Spinal cord (tissue), 10 donors: ENCODE results near the gene ICAM3. TPM values are rescaled to one million over a fixed set of nuclear protein-coding genes. Genes with fewer than 3 reads are reported as not detected.

Experiments
- DNase-seq, 6 donors: peaks; one replicate each; pipeline versions ENCODE4 v3.0.0 to v3.0.0-alpha.2; 2013 to 2015; ENCODE audit warnings: low spot score in 6 of 6, low read depth in 4 of 6
- H3K27ac ChIP-seq: one replicate; pipeline ENCODE4 v1.5.1; 2013; ENCODE audit warnings: low read depth, low read length, control low read depth
- H3K27me3 ChIP-seq: one replicate; pipeline ENCODE4 v1.6.1; 2013; ENCODE audit warnings: low read length; ENCODE audit not compliant: control insufficient read depth, insufficient read depth
- H3K36me3 ChIP-seq: one replicate; pipeline ENCODE4 v1.6.1; 2013; ENCODE audit warnings: low read length; ENCODE audit not compliant: control insufficient read depth, insufficient read depth
- H3K4me1 ChIP-seq: one replicate; pipeline ENCODE4 v1.6.1; 2013; ENCODE audit warnings: low read length; ENCODE audit not compliant: control insufficient read depth, insufficient read depth
- H3K4me3 ChIP-seq: one replicate; pipeline ENCODE4 v1.5.1; 2013; ENCODE audit warnings: low read depth, low read length, control low read depth
- H3K9me3 ChIP-seq: one replicate; pipeline ENCODE4 v1.6.1; 2013; ENCODE audit warnings: low read length; ENCODE audit not compliant: control insufficient read depth, insufficient read depth
- WGBS: methylation state at CpG from one replicate; pipeline ENCODE4 v1.1.5; 2013; ENCODE audit warnings: missing lambda C conversion rate; ENCODE audit not compliant: insufficient coverage; 5-methylcytosine and 5-hydroxymethylcytosine counted together
- polyA plus RNA-seq, 2 donors: library from polyadenylated mRNA; unstranded; fragments of 120-200 nt; gene quantifications; one replicate each; pipeline ENCODE4 v1.2.1, GENCODE V29; 2013; ENCODE audit not compliant: insufficient read length in 2 of 2
- total RNA-seq, 2 donors: library from RNA; depleted of rRNA in 1 of 2; stranded (reverse); fragments of 120-200 nt in 1 of 2; fragments of >200 nt in 1 of 2; gene quantifications; one replicate each; pipeline versions ENCODE4 v1.2.3 to v1.2.4, GENCODE V29; 2013 to 2014
- donor health status: healthy.

The ICAM3 gene
- total and polyA plus RNA-seq, 4 donors: 3.8 to 8.7 (median 5.0) TPM

DNA sequence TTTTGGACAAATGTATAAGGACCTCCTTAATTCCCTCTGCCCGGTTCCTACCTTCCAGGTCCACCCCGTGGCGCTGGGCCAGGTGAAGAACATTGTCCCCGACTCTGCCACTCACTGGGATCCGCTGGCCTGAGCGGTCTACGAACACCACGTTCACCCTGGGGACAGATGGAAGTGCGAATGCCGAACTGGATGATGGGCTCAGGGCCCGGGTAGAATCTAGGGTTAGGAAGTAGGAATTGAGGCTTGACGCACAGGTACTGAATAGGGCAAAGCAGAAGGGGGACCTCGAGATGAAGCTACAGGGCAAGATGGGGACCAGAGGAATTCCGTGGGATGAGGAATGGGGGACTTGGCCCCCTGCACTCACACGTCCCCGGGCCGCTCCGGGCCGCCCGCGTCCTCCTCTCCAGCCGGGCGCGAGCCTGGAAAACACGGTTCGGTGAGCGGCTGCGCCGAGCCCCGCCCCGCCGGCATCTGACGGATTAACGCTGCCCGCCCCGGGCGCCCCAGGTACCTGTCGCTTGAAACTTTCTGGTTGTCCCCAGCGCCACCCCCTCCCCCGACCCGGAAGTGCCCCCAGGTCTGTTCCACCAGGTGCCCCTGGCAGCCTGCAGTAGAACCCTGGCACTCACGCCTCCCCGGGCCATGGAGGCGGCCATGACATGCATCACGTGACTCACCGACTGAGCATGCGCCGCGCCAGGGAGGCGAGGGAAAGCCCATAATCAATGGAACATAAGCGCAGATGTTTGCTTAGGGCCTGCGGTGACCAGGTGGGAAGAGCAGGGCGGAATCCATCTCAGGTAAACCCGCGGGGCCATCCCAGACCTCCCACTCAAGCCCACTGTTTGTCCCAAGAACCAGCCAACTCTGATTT is 23.8 kb downstream of the ICAM3 start, which contains the start of gene FDX2:
TSS of gene FDX2 (minus strand) at position 681 of the 880 bp plus-strand sequence. CDS start at position 662, 19 bp downstream.
- WGBS: under 1% methylated on average over 51 of the region's 55 CpGs
- H3K9me3 ChIP-seq: no peaks in the 10 kb centered on the region
- no peak within 1 kb of the TSS for H3K27ac ChIP-seq
- H3K4me1 ChIP-seq: peaks cover 14% of the 10 kb centered on the region
- H3K4me3 ChIP-seq: peak within 1 kb of the TSS; percentile 79
- peaks cover 53% of the 10 kb centered on the region for H3K36me3 ChIP-seq
- peak; percentile 59 to 97 (median 84) for DNase-seq
- no peaks in the 10 kb centered on the region for H3K27me3 ChIP-seq

DNA sequence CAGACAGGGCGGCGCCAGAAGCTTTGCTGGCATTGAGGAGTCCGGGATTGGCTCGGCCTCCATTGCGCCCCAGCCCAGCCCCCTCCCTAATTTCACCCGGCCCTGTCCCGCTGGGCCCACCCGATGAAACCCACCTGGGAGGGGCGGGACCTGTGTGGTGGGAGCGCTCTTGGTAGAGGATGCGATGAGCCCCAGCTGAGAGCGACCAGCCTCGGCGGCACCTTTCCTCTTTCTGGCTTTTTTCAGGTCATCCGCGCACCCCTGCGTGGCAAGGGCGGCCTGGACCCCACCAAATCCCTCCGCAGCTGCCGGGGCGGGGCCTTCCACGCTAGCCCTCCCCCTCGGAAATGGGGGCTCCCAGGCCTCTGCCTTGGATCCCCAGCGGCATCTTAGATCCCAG is 30.0 kb downstream of the ICAM3 start, which contains the start of gene ZGLP1:
TSS of gene ZGLP1 (minus strand) at position 393 of the 400 bp plus-strand sequence.
- Histone ChIP-seq H3K9me3 (no peaks in the 10 kb centered on the region), H3K36me3 (peaks cover 54% of the 10 kb centered on the region), H3K4me1 (no peaks in the 10 kb centered on the region), H3K27ac (no peak within 1 kb of the TSS), H3K27me3 (no peaks in the 10 kb centered on the region), H3K4me3 (no peak within 1 kb of the TSS)
- DNase-seq: no peak
- 94% methylated on average over 18 of the region's 24 CpGs for WGBS

DNA sequence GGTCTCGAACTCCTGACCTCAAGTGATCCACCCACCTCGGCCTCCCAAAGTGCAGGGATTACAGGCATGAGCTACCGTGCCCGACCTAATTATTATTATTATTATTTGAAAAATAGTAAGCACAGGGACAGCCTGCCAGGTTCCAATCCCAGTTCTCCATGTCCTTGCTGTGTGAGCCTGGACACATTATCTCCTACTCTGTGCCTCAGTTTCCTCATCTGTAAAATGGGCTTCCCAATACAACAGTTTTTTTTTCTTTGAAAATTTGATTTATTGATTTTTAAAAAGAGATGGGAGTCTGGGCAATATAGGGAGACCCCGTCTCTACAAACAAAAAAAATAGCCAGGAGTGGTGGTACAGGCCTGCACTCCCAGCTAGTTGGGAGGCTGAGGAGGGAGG is 33.1 kb downstream of the ICAM3 start:
- Histone ChIP-seq H3K27me3 (peaks cover 2% of the 10 kb centered on the region), H3K4me1 (no peaks in the 10 kb centered on the region), H3K4me3 (no peak overlapping the region), H3K9me3 (no peaks in the 10 kb centered on the region), H3K36me3 (peaks cover 55% of the 10 kb centered on the region), H3K27ac (no peak overlapping the region)
- DNase-seq: no peak
- WGBS: no CpG with 5 or more reads among the region's 5 CpGs

DNA sequence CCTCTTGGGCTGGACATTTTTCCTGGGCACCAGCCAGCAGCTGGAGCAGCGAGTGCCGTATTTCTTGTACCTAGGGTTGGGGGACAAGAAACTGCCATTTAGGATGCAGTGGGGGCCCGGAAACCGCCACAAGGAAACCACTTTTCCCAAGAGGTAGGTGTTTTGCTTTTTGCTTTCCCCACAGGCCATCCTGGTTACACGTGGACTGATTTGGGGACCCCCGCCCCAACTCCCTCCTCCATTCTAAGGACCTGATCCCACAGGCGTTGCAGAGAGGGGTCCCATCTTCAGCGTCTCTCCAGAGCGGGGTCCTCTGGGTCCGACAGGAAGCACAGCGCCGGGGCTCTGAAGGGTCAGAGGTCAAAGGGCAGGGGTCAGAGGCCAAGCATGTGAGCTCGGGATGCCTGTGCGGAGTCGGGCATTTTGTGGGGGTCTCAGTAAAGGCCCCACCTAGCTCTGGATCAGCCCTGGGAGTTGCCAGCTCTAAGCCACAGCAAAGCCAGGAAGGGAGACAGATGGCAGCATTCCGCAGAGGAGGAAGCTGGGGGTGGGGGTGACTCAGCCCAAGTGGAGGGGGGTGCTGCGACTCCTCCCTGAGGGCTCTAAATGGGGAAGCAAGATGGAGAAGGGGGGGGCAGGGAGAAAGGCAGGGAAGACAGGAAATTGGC is 34.2 kb downstream of the ICAM3 start:
- Histone ChIP-seq H3K9me3 (no peaks in the 10 kb centered on the region), H3K27me3 (peaks cover 5% of the 10 kb centered on the region), H3K4me1 (no peaks in the 10 kb centered on the region), H3K36me3 (peaks cover 45% of the 10 kb centered on the region), H3K27ac (no peak overlapping the region), H3K4me3 (no peak overlapping the region)
- no peak for DNase-seq
- 86% methylated on average over 17 of the region's 17 CpGs for WGBS

DNA sequence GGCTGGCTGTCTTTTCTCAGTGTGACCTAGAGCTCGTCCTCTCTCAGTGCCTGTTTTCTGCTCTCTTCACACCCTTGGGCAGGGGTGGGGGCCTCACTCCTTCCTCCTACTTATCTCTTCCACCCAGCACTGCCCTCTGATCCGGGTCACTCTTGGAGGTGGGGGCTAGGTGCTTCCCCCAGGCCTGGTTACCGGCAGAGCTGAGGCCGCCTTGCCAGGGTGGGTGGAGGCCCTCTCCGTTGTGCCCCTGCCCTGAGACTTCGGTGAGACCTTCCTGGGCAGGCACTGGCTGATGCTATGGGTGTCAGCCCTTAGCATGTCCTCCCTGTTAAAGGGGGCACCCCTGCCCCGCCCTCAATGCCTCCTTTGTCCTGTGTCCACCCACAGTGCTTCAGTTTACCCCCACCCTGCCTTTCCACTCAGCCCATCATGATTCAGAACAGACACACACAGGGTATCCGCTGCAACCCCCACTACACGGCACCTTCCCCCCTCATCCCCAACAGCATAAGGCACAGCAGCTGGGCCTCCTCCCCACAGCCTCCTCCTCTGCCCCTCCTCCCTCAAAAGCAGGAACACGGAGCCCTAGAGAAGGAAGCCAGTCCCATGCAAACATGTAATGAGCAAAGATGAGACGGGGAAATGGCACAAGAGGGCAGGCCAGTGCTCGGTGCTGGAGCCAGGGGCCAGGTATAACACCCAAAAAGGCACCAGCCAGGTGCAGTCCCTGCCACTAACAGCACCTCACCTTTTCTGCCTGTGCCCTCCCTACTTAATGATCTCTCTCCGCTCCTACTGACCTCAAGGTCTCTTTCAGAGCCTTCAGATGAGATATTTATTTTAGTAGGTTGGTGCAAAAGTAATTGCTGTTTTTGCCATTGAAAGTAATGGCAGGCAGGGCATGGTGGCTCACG is 39.6 kb downstream of the ICAM3 start:
- Histone ChIP-seq H3K9me3 (no peaks in the 10 kb centered on the region), H3K27me3 (peaks cover 42% of the 10 kb centered on the region), H3K4me1 (peaks cover 16% of the 10 kb centered on the region), H3K36me3 (peaks cover 6% of the 10 kb centered on the region), H3K27ac (no peak overlapping the region), H3K4me3 (no peak overlapping the region)
- 60% methylated on average over 10 of the region's 14 CpGs for WGBS
- DNase-seq: no peak

DNA sequence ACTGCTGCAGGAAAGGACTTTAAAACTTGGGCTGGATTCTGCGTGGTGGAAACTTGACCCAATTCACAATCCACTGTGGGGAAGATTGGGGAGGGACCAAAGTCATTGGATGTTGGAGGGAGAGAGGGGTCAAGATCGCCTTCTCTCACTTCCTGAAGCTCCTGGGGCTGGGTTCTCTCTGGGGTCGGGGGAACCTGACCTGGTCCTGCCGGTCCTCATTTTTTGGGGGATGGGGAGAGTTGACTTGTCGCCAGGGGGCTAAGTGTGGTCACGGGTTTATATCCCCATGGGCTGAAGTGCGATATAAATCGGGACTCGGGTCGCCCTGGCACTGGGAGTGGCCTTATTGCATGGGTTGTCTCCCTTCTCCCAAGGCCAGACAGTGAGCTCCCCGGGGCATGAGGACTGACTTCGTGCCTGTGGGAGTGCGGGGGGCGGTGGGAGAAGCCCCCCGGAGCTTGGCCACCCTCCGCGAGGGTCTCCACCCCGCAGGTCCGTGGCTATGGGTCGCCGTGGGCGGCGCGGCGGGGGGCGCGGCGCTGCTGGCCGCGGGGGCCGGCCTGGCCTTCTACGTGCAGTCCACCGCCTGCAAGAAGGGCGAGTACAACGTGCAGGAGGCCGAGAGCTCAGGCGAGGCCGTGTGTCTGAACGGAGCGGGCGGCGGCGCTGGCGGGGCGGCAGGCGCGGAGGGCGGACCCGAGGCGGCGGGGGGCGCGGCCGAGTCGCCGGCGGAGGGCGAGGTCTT is 43.4 kb downstream of the ICAM3 start:
- H3K9me3 ChIP-seq: no peaks in the 10 kb centered on the region
- H3K4me1 ChIP-seq: peaks cover 41% of the 10 kb centered on the region
- peaks cover 75% of the 10 kb centered on the region for H3K27me3 ChIP-seq
- DNase-seq: no peak
- no peak overlapping the region for H3K27ac ChIP-seq
- H3K4me3 ChIP-seq: no peak overlapping the region
- peaks cover 9% of the 10 kb centered on the region for H3K36me3 ChIP-seq
- WGBS: under 1% methylated on average over 45 of the region's 58 CpGs

DNA sequence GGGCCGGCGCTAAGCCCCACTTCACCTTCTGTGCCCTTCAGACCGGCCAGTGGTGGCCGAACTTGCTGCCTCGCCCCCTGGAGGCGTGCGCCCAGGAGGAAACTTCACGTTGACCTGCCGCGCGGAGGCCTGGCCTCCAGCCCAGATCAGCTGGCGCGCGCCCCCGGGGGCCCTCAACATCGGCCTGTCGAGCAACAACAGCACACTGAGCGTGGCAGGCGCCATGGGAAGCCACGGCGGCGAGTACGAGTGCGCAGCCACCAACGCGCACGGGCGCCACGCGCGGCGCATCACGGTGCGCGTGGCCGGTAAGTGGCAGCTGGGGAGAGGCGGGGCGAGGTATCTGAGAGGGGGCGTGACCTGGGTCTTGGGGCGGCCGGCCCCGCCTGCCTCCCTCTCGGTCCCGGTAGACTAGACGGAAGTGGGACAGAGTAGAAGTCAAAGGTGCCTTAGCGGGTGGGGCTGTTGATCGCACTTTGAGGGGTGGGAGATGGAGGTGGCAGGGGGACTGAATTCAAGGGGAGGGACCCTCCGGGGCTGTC is 44.0 kb downstream of the ICAM3 start:
- 2% methylated on average over 48 of the region's 48 CpGs for WGBS
- no peaks in the 10 kb centered on the region for H3K9me3 ChIP-seq
- H3K27me3 ChIP-seq: peaks cover 82% of the 10 kb centered on the region
- H3K36me3 ChIP-seq: peaks cover 9% of the 10 kb centered on the region
- no peak for DNase-seq
- no peak overlapping the region for H3K4me3 ChIP-seq
- no peak overlapping the region for H3K27ac ChIP-seq
- peaks cover 47% of the 10 kb centered on the region for H3K4me1 ChIP-seq

DNA sequence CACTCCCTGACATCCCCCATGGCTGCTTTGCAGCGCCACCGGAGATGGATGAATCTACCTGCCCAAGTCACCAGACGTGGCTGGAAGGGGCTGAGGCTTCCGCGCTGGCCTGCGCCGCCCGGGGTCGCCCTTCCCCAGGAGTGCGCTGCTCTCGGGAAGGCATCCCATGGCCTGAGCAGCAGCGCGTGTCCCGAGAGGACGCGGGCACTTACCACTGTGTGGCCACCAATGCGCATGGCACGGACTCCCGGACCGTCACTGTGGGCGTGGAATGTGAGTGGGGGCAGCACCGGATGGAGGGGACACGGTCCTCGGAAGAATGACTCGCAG is 45.1 kb downstream of the ICAM3 start:
- 11% methylated on average over 25 of the region's 25 CpGs for WGBS
- Histone ChIP-seq H3K9me3 (no peaks in the 10 kb centered on the region), H3K27me3 (peaks cover 85% of the 10 kb centered on the region), H3K4me3 (no peak overlapping the region), H3K27ac (no peak overlapping the region), H3K4me1 (peaks cover 58% of the 10 kb centered on the region), H3K36me3 (peaks cover 9% of the 10 kb centered on the region)
- DNase-seq: no peak
